H9 (cell line): ENCODE data around the gene MGMT. TPM values are rescaled to one million over a fixed set of nuclear protein-coding genes. Genes with fewer than 3 reads are reported as not detected.

Experiments used
- DNase-seq: peaks from one replicate; pipeline ENCODE4 v3.0.0-alpha.2; 2017
- H2AFZ ChIP-seq: one replicate; pipeline ENCODE4 v1.6.1; 2013; ENCODE audit warnings: mild to moderate bottlenecking, low read length, control low read depth, moderate library complexity
- H2AK5ac ChIP-seq: 2 replicates; pipeline ENCODE4 v1.6.1; 2013; ENCODE audit warnings: low read length, control low read depth, mixed read lengths; ENCODE audit not compliant: insufficient read length
- H2BK120ac ChIP-seq: one replicate; pipeline ENCODE4 v1.6.1; 2013; ENCODE audit warnings: low read depth, mild to moderate bottlenecking, low read length, control low read depth, inconsistent platforms; ENCODE audit not compliant: poor library complexity, severe bottlenecking
- H2BK12ac ChIP-seq: 2 replicates; pipeline ENCODE4 v1.6.1; 2013; ENCODE audit warnings: low read length, control low read depth, mixed read lengths, low read depth; ENCODE audit not compliant: insufficient read length
- H2BK15ac ChIP-seq: 2 replicates; pipeline ENCODE4 v1.6.1; 2013; ENCODE audit warnings: low read depth, low read length, control low read depth
- H2BK20ac ChIP-seq: one replicate; pipeline ENCODE4 v1.6.1; 2013; ENCODE audit warnings: low read depth, mild to moderate bottlenecking, low read length, control low read depth, inconsistent platforms; ENCODE audit not compliant: poor library complexity, severe bottlenecking
- H2BK5ac ChIP-seq: 2 replicates; pipeline ENCODE4 v1.6.1; 2013; ENCODE audit warnings: low read length, control low read depth, mixed read lengths; ENCODE audit not compliant: insufficient read length
- H3K14ac ChIP-seq: 2 replicates; pipeline ENCODE4 v1.6.1; 2013; ENCODE audit warnings: low read length, control low read depth; ENCODE audit not compliant: insufficient read depth
- H3K18ac ChIP-seq: 2 replicates; pipeline ENCODE4 v1.6.1; 2013; ENCODE audit warnings: low read depth, mild to moderate bottlenecking, mixed read lengths, low read length, control low read depth; ENCODE audit not compliant: insufficient read length
- H3K23ac ChIP-seq: 2 replicates; pipeline ENCODE4 v1.6.1; 2013; ENCODE audit warnings: low read length, control low read depth, mixed read lengths, low read depth; ENCODE audit not compliant: insufficient read length
- H3K23me2 ChIP-seq: 2 replicates; pipeline ENCODE4 v1.6.1; 2013; ENCODE audit warnings: low read depth, mild to moderate bottlenecking, mixed read lengths, low read length, control low read depth; ENCODE audit not compliant: insufficient read length, poor library complexity, severe bottlenecking
- H3K27ac ChIP-seq: 2 replicates; pipeline ENCODE4 v1.5.1; 2013; ENCODE audit warnings: low read length, control low read depth, mixed read lengths, low read depth; ENCODE audit not compliant: insufficient read length
- H3K27me3 ChIP-seq: 2 replicates; pipeline ENCODE4 v1.6.1; 2013; ENCODE audit warnings: low read length, control low read depth, inconsistent platforms; ENCODE audit not compliant: insufficient read depth
- H3K4ac ChIP-seq: 2 replicates; pipeline ENCODE4 v1.6.1; 2013; ENCODE audit warnings: low read depth, mild to moderate bottlenecking, control low read depth, inconsistent platforms, low read length, moderate library complexity
- H3K4me1 ChIP-seq: 2 replicates; pipeline ENCODE4 v1.6.1; 2013; ENCODE audit warnings: low read length, control low read depth, inconsistent platforms; ENCODE audit not compliant: insufficient read depth
- H3K4me2 ChIP-seq: 2 replicates; pipeline ENCODE4 v1.6.1; 2013; ENCODE audit warnings: low read length, control low read depth, mixed read lengths; ENCODE audit not compliant: insufficient read length, insufficient read depth
- H3K56ac ChIP-seq: 2 replicates; pipeline ENCODE4 v1.6.1; 2013; ENCODE audit warnings: low read depth, mild to moderate bottlenecking, mixed read lengths, low read length, control low read depth; ENCODE audit not compliant: insufficient read length
- H3K79me1 ChIP-seq: 2 replicates; pipeline ENCODE4 v1.6.1; 2013; ENCODE audit warnings: low read depth, mild to moderate bottlenecking, moderate library complexity, low read length, control low read depth, inconsistent platforms; ENCODE audit not compliant: insufficient read depth, poor library complexity, severe bottlenecking
- H3K79me2 ChIP-seq: 2 replicates; pipeline ENCODE4 v1.6.1; 2013; ENCODE audit warnings: low read length, control low read depth, inconsistent platforms; ENCODE audit not compliant: insufficient read depth
- H3K9ac ChIP-seq: 2 replicates; pipeline ENCODE4 v1.6.1; 2013; ENCODE audit warnings: low read length, control low read depth, mixed read lengths; ENCODE audit not compliant: insufficient read length; ENCODE audit errors: extremely low read depth
- H3K9me3 ChIP-seq: one replicate; pipeline ENCODE4 v1.6.1; 2013; ENCODE audit warnings: low read depth, low read length, inconsistent platforms; ENCODE audit not compliant: control insufficient read depth
- H3T11ph ChIP-seq: one replicate; pipeline ENCODE4 v1.6.1; 2013; ENCODE audit warnings: mild to moderate bottlenecking, low read length, control low read depth, inconsistent platforms
- H4K20me1 ChIP-seq: one replicate; pipeline ENCODE4 v1.6.1; 2013; ENCODE audit not compliant: control insufficient read depth, insufficient read length, insufficient read depth
- H4K5ac ChIP-seq: 2 replicates; pipeline ENCODE4 v1.6.1; 2013; ENCODE audit warnings: low read depth, mild to moderate bottlenecking, mixed read lengths, low read length, control low read depth; ENCODE audit not compliant: insufficient read length
- H4K8ac ChIP-seq: replicated peaks from 2 replicates; pipeline ENCODE4 v1.6.1; 2013; ENCODE audit warnings: low read length, control low read depth, mixed read lengths, low read depth; ENCODE audit not compliant: insufficient read length
- H4K91ac ChIP-seq: 2 replicates; pipeline ENCODE4 v1.6.1; 2013; ENCODE audit warnings: low read depth, mild to moderate bottlenecking, moderate library complexity, mixed read lengths, low read length, control low read depth; ENCODE audit not compliant: insufficient read length
- H3K27ac Mint-ChIP-seq, 3 experiments: 2 replicates in 2 of 3; 3 replicates in 1 of 3; pipeline ENCODE4 v1.8.0; 2020 to 2021; ENCODE audit warnings: mixed read lengths in 3 of 3, mild to moderate bottlenecking in 1 of 3, moderate library complexity in 1 of 3
- H3K27me3 Mint-ChIP-seq: 2 replicates; pipeline ENCODE4 v1.8.0; 2021; ENCODE audit warnings: low read depth, mild to moderate bottlenecking, moderate library complexity, mixed read lengths
- H3K36me3 Mint-ChIP-seq, 3 experiments: 2 replicates in 2 of 3; 3 replicates in 1 of 3; pipeline ENCODE4 v1.8.0; 2020 to 2021; ENCODE audit warnings: low read depth in 3 of 3, mixed read lengths in 3 of 3; ENCODE audit not compliant: insufficient read depth in 1 of 3
- H3K4me1 Mint-ChIP-seq, 2 experiments: 2 replicates each; pipeline ENCODE4 v1.8.0; 2020; ENCODE audit warnings: mixed read lengths in 2 of 2
- H3K4me3 Mint-ChIP-seq, 2 experiments: 2 replicates in 1 of 2; 3 replicates in 1 of 2; pipeline ENCODE4 v1.8.0; 2020 to 2021; ENCODE audit warnings: mild to moderate bottlenecking in 2 of 2, mixed read lengths in 2 of 2, moderate library complexity in 1 of 2
- H3K9me3 Mint-ChIP-seq, 2 experiments: 2 replicates in 1 of 2; 3 replicates in 1 of 2; pipeline ENCODE4 v1.8.0; 2020; ENCODE audit warnings: mild to moderate bottlenecking in 2 of 2, mixed read lengths in 2 of 2, moderate library complexity in 1 of 2
- CTCF ChIP-seq: fragments of 200-600 bp; sonication (generic); conservative IDR thresholded peaks from 3 replicates; pipeline ENCODE4 v1.8.0; 2021; ENCODE audit warnings: antibody characterized with exemption, mild to moderate bottlenecking
- WGBS: extraction: QIAGEN DNeasy Blood & Tissue Kit; methylation state at CpG from one replicate; pipeline ENCODE4 v1.1.7; 2013; ENCODE audit warnings: missing lambda C conversion rate, low lambda C conversion rate, mixed read lengths; ENCODE audit not compliant: insufficient read length; ENCODE audit errors: extremely low coverage; 5-methylcytosine and 5-hydroxymethylcytosine counted together
- total RNA-seq: library from RNA; stranded (reverse); gene quantifications from 2 replicates; pipeline ENCODE4 v1.2.1, GENCODE V29; 2021

Gene MGMT
- total RNA-seq, 1 experiment from 2014 or later: 18.4 TPM

DNA sequence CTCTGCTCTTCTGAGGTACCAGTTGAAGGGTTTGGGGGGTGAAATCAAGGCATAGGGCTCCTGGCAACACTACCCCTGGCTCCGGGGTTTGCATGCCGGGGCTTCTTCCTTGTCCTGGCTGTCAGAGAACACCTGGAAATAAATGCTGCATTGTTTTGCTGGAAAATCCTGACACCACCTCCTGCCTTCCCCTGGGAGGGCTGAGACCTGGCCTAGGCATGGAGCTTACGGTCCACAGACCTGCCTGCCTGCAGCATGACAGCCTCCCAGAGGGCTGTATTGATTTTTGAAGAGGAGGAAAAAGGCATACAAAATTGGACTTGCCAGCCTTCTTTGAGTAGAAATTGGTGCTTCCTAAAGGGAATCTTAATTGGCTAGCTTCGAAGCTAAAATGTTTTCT lies 227.1 kb downstream of the MGMT start:
- Histone ChIP-seq H2BK15ac (no peak overlapping the region), H2BK20ac (no peak overlapping the region), H4K5ac (no peak overlapping the region), H3K14ac (no peak overlapping the region), H3K27ac (no peak overlapping the region), H2BK5ac (no peak overlapping the region), H3T11ph (no peak overlapping the region), H3K9ac (no peak overlapping the region), H3K4me1 (no peaks in the 10 kb centered on the region), H2BK12ac (no peak overlapping the region), H3K4ac (no peak overlapping the region), H3K79me2 (no peaks in the 10 kb centered on the region), H3K56ac (no peak overlapping the region), H3K23ac (no peak overlapping the region), H4K8ac (no peak overlapping the region), H2AK5ac (no peak overlapping the region), H2BK120ac (no peak overlapping the region), H3K23me2 (no peaks in the 10 kb centered on the region), H2AFZ (no peak overlapping the region), H3K79me1 (no peaks in the 10 kb centered on the region), H4K20me1 (no peaks in the 10 kb centered on the region), H3K18ac (no peak overlapping the region), H3K27me3 (no peaks in the 10 kb centered on the region), H3K4me2 (no peak overlapping the region), H4K91ac (no peak overlapping the region), H3K9me3 (no peaks in the 10 kb centered on the region)
- no CpG with 5 or more reads among the region's 4 CpGs for WGBS
- H3K27ac Mint-ChIP-seq: no peak overlapping the region
- no peaks in the 10 kb centered on the region for H3K9me3 Mint-ChIP-seq
- H3K4me1 Mint-ChIP-seq: peaks cover 12 to 15% of the 10 kb centered on the region in 2 experiments
- peaks cover 2% of the 10 kb centered on the region; the same call in 1 of the 2 replicates for H3K27me3 Mint-ChIP-seq
- TF ChIP-seq CTCF: no peak
- DNase-seq: no peak
- H3K4me3 Mint-ChIP-seq: no peak overlapping the region
- no peaks in the 10 kb centered on the region for H3K36me3 Mint-ChIP-seq
